GM18861 (cell line): ENCODE measurements around the gene NUDT8.

Experiments used
- ATAC-seq: cut with Tn5 transposase; IDR thresholded peaks from one replicate; pipeline ENCODE4 v1.9.1; 2021; ENCODE audit not compliant: unreplicated experiment

NUDT8 gene

DNA sequence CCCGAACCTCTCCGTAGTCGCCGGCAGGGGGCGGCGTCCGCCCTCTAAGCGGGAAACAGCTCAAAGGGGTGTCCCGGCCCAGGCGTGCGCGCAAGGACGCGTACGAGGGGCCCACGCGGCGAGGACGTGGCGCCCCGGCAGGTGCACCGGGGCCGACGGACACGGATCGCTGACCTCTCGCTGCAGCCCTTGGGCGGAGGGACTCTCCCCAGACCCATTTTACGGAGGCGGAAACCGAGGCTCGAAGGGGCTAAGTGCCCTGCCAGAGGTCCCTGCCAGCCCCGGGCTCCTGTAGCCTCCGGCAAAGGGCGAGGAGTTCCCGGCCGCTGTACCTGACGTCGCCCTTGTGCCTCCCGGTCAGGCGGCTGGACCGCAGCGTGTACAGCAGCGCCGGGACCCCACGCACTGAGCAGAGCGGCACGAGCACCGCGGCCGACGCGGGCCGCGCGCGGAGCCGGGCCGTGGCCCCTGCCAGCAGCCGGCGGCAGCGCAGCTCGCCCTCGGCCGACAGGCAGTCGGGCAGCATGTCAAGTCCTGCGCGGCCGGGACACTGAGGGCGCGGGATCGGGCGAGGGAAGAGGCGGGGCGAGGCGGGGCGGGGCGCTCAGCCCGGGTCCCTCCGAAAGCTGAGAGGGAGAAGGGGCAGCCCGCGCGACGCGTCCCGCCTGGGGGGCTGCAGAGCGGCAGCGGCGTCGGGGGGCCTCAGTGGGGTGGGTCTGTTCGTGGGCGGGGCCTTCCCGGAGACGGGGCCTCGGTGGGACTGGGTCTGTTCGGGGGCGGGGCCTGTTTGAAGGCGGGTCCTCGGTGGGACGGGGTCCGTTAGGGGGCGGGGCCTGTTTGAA is at the start of gene NUDT8:
Gene NUDT8 (minus strand): TSS at position 552 of the 842 bp plus-strand sequence. CDS start 26 bp downstream, at position 526.
- peak; percentile 40 for ATAC-seq

GRCh38 chr11:67675058-67675747 is 45.5 kb upstream of the NUDT8 start:
- no peak for ATAC-seq

GRCh38 chr11:67674442-67674871 is 44.7 kb upstream of the NUDT8 start, which contains the start of gene ALDH3B2:
Gene ALDH3B2 (minus strand): TSS chr11:67674623. CDS start chr11:67666935, 7,688 bp downstream.
- no peak for ATAC-seq

GRCh38 chr11:67673902-67674301 is 44.2 kb upstream of the NUDT8 start:
- no peak for ATAC-seq

- no peak for ATAC-seq
These were observed 43.6 kb upstream of the NUDT8 start for GRCh38 chr11:67673358-67673757.

DNA sequence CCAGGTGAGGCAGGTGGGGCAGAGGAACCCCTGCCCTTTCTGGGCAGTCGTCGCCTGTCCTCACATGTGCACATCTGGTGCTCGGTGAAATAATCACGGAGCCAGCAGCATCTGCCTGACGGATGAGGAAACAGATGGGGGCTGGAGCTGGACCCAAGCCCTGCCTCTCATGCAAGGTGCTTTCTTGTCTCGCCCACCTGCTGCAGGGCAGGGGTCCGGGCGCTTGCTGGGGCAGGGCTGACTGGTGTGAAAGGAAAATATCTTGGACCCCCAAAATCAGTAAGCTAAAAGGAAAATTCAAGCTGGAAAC is 41.4 kb upstream of the NUDT8 start:
- no peak for ATAC-seq

DNA sequence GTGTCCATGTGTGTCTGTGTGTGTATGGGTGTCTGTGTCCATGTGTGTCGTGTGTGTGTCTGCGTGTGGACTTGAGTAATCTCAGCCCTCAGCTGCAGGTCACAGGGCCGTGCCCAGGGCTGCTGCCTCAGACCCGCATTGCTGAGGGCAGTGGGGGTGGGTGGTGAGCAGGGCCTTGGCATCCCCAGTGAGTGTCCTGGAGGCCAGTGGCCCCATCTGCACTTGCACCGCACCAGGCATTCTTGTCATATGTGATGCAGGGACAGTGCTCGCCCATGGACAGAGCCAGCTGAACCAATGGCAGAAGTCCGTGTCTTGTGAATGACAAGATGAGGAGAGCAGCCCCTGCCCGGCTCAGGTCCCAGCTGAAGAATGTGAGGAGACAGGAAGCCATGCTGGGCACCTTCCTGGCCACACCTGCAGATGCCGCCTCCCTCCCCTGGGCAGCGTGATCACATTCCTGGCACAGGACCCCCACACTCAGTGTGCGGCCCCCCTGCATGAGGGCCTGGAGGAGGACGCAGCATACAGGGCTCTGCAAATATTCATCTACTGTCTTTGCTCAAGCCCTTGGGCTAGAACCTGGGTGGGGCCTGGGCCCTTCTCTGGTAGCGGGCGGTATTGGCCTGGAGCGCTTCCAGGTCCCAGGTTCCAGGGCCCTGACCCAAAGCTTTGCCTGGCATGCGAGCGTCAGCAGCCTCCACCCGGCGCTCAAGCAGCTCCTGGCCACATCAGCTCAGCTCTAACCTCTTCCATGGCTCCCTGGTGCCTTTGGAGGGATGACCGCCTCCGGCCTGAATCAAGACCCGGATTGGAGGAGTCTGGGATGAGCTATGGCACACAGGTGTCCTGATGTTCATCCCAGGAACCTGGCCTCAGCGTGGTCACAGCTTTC is 40.8 kb upstream of the NUDT8 start:
- no peak for ATAC-seq

DNA sequence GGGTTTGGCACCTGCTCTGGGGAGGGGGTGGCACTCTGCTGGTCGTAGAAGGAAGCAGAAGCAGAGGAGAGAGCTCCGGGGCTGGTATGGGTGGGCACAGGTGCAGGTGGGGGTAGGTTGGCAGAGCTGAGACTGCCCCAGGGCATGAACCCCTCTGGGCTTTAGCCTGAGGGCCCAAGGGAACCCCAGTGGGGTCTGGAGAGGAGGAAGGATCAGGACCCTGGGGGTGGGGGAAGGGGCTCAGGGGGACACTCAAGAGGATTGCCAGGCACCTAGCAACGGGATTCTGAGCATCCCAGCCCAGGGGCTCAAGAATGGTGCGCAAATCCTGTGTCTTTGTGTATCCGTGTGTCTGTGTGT is 38.4 kb upstream of the NUDT8 start:
- no peak for ATAC-seq

DNA sequence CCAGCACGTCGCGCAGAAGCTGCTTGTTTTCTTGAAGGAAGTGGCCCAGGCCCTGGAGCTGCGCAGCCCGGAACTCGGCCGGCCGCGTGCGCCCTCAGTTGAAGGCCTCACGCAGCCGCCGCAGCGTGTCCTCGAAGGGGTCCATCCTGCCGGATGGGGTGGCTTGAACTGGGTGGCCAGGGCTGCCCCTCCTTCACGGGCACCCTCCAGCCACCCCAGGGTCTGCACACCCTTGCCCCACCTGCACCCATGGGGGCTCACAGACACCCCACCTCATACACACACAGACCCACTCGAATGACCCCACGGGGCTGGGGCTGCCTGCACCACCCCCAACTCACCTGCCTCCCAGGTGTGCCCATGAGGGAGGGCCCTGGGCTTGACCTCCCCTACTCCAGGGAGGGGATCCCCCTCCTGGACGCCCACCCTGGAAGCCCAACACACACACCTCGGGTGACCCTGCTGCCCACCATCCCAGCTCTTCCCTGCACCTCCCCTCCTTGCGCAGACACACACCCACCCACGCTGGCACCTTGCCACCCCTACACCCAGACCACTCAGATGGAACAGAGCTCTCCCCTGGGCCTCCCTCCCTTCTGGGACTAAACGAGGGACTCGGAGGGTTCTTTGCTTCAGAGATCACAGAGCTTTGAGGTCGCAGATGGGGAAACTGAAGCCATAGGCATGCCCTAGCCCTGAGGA is 37.9 kb upstream of the NUDT8 start:
- ATAC-seq = no peak

GRCh38 chr11:67666676-67667489 is 37.1 kb upstream of the NUDT8 start:
- no peak for ATAC-seq

- ATAC-seq = no peak
These were observed 36.5 kb upstream of the NUDT8 start for GRCh38 chr11:67666303-67666645.

DNA sequence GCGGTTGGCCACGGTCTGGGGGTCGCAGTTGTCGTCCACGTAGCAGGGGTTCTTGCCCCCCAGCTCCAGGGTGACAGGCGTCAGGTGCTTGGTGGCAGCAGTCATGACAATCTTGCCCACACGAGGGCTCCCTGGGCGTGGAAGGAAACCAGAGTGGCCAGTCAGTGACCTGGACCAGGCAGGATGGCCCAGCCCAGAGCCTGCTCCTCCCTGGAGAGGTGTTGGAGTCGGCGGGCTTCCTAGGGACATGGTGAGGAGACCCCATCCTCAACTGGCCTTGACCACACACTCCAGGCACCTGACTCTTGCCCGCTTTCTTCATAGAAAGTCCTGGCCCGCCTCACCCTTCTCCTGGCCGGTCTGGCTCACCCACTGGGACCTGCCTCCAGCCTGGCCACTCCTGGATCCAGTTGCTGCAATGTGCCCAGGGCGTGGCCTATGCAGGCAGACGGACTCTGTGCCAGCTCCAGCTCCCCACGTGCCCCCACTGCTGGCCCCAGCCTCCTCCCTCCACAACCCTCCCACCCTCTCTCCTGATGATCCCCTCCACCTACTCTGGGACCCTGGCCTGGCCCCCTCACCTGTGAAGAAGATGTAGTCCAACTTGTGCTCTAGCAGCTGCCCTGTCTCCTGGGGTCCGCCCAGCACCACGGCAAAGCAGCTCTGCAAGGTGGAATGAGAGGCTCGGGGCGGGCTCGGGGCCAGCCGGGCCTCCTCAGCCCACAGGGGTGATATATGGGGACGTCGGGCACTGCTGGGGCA is 36.0 kb upstream of the NUDT8 start:
- no peak for ATAC-seq

GRCh38 chr11:67664696-67665540 is 35.2 kb upstream of the NUDT8 start:
- ATAC-seq = no peak

- ATAC-seq = no peak
These were observed 34.5 kb upstream of the NUDT8 start for GRCh38 chr11:67664213-67664585.

- ATAC-seq = no peak
These were observed 33.9 kb upstream of the NUDT8 start for GRCh38 chr11:67663532-67664212.

- ATAC-seq = no peak
These were observed 33.2 kb upstream of the NUDT8 start for GRCh38 chr11:67662835-67663531.

GRCh38 chr11:67662142-67662834 is 32.6 kb upstream of the NUDT8 start:
- no peak for ATAC-seq
